Smooth muscle cell (in vitro differentiated cells): ENCODE measurements around the gene SLC24A5. TPM values are rescaled to one million over a fixed set of nuclear protein-coding genes. Genes with fewer than 3 reads are reported as not detected.

ENCODE experiments used
- DNase-seq: peaks from one replicate; lab custom pipeline; 2025; ENCODE audit not compliant: unreplicated experiment; lab: John Stamatoyannopoulos, UW
- H2AFZ ChIP-seq: fragments of 200-600 bp; sonication (generic); 2 replicates; pipeline ENCODE4 v1.6.0; 2016; ENCODE audit warnings: antibody characterized with exemption, low read depth, mild to moderate bottlenecking
- H3F3A ChIP-seq: fragments of 200-600 bp; sonication (generic); 2 replicates; pipeline ENCODE4 v1.6.0; 2017; ENCODE audit warnings: antibody characterized with exemption, low read depth
- H3K27ac ChIP-seq: fragments of 200-600 bp; sonication (generic); 2 replicates; pipeline ENCODE4 v1.5.1; 2016; ENCODE audit warnings: low read depth, mild to moderate bottlenecking
- H3K27me3 ChIP-seq: fragments of 200-600 bp; sonication (generic); 2 replicates; pipeline ENCODE4 v1.6.1; 2016; ENCODE audit warnings: low read depth, mild to moderate bottlenecking
- H3K36me3 ChIP-seq: fragments of 200-600 bp; sonication (generic); 2 replicates; pipeline ENCODE4 v1.5.1; 2016; ENCODE audit warnings: low read depth
- H3K4me1 ChIP-seq: fragments of 200-600 bp; sonication (generic); 2 replicates; pipeline ENCODE4 v1.5.1; 2016; ENCODE audit warnings: low read depth
- H3K4me2 ChIP-seq: fragments of 200-600 bp; sonication (generic); 2 replicates; pipeline ENCODE4 v1.6.0; 2016; ENCODE audit warnings: mild to moderate bottlenecking
- H3K4me3 ChIP-seq: fragments of 200-600 bp; sonication (generic); 2 replicates; pipeline ENCODE4 v1.5.1; 2016; ENCODE audit warnings: mild to moderate bottlenecking
- H3K79me2 ChIP-seq: fragments of 200-600 bp; sonication (generic); 2 replicates; pipeline ENCODE4 v1.6.0; 2016; ENCODE audit warnings: low read depth, mild to moderate bottlenecking
- H3K9ac ChIP-seq: fragments of 200-600 bp; sonication (generic); 2 replicates; pipeline ENCODE4 v1.6.0; 2016; ENCODE audit warnings: low read depth
- H3K9me3 ChIP-seq: fragments of 200-600 bp; sonication (generic); replicated peaks from 2 replicates; pipeline ENCODE4 v1.5.1; 2016; ENCODE audit warnings: low read depth
- H4K20me1 ChIP-seq: fragments of 200-600 bp; sonication (generic); 2 replicates; pipeline ENCODE4 v1.6.0; 2016; ENCODE audit warnings: low read depth
- WGBS: methylation state at CpG from one replicate; pipeline ENCODE4 v1.1.7; 2016; ENCODE audit warnings: low lambda C conversion rate; 5-methylcytosine and 5-hydroxymethylcytosine counted together
- polyA plus RNA-seq: library from polyadenylated mRNA; unstranded; fragments of >200 nt; fragmentation: Nextera tagmentation; extraction: Ambion mirVana; gene quantifications from 2 replicates; pipeline ENCODE4 v1.2.1, GENCODE V29; 2016
- total RNA-seq: library from RNA; depleted of rRNA; stranded (reverse); fragments of >200 nt; gene quantifications from 2 replicates; pipeline ENCODE4 v1.2.3, GENCODE V29; 2014
- TF ChIP-seq, protein P1 (sequence below): fragments of 200-600 bp; sonication (generic); IDR thresholded peaks from 2 replicates; pipeline ENCODE4 v1.5.1; 2017; ENCODE audit warnings: borderline replicate concordance, mild to moderate bottlenecking, antibody characterized with exemption; ENCODE audit not compliant: insufficient read depth, poor library complexity, severe bottlenecking

The SLC24A5 gene
- total and polyA plus RNA-seq, 2 experiments from 2014 or later: not detected

DNA sequence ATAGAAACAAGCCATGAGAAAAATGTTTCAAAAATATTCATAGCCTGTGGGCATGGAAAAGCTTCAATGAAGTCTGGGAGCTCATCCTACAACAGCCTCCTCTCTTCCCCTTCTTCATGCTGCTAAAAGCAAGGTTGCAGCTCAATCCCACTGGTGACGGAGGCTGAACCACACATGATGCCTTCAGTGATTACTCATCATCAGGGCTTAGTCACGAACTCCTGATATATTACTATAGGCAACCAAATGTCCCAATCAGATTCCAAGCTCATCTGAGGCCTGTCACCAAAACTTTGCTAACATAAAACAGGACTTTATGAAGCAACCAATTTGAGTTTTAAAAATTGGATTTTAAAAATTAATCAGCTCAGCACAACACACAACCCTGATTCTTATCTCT, 24.0 kb upstream of the SLC24A5 start:
- Histone ChIP-seq H3K4me1 (no peaks in the 10 kb centered on the region), H3K9me3 (no peaks in the 10 kb centered on the region), H3K27me3 (no peaks in the 10 kb centered on the region), H3K79me2 (no peaks in the 10 kb centered on the region), H4K20me1 (no peaks in the 10 kb centered on the region), H3K36me3 (no peaks in the 10 kb centered on the region), H3F3A (no peaks in the 10 kb centered on the region), H3K27ac (no peak overlapping the region), H3K4me2 (no peak overlapping the region), H3K9ac (no peak overlapping the region), H2AFZ (no peak overlapping the region), H3K4me3 (no peak overlapping the region)
- no peak for DNase-seq
- WGBS: 28% methylated on average over 2 of the region's 2 CpGs
- TF ChIP-seq, protein P1, sequence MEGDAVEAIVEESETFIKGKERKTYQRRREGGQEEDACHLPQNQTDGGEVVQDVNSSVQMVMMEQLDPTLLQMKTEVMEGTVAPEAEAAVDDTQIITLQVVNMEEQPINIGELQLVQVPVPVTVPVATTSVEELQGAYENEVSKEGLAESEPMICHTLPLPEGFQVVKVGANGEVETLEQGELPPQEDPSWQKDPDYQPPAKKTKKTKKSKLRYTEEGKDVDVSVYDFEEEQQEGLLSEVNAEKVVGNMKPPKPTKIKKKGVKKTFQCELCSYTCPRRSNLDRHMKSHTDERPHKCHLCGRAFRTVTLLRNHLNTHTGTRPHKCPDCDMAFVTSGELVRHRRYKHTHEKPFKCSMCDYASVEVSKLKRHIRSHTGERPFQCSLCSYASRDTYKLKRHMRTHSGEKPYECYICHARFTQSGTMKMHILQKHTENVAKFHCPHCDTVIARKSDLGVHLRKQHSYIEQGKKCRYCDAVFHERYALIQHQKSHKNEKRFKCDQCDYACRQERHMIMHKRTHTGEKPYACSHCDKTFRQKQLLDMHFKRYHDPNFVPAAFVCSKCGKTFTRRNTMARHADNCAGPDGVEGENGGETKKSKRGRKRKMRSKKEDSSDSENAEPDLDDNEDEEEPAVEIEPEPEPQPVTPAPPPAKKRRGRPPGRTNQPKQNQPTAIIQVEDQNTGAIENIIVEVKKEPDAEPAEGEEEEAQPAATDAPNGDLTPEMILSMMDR: no peak

- Histone ChIP-seq H3K9ac (no peak overlapping the region), H3K9me3 (no peaks in the 10 kb centered on the region), H4K20me1 (no peaks in the 10 kb centered on the region), H3F3A (no peaks in the 10 kb centered on the region), H3K4me1 (no peaks in the 10 kb centered on the region), H2AFZ (no peak overlapping the region), H3K36me3 (no peaks in the 10 kb centered on the region), H3K27ac (no peak overlapping the region), H3K4me3 (no peak overlapping the region), H3K27me3 (no peaks in the 10 kb centered on the region), H3K4me2 (no peak overlapping the region), H3K79me2 (no peaks in the 10 kb centered on the region)
- 90% methylated on average over 2 of the region's 2 CpGs for WGBS
- TF ChIP-seq, protein P1: no peak
- DNase-seq: no peak
Observed at GRCh38 chr15:48097264-48097663, 23.5 kb upstream of the SLC24A5 start.

- Histone ChIP-seq H3K4me1 (no peaks in the 10 kb centered on the region), H3K36me3 (no peaks in the 10 kb centered on the region), H3K4me3 (no peak overlapping the region), H3K4me2 (no peak overlapping the region), H2AFZ (no peak overlapping the region), H3K9ac (no peak overlapping the region), H3K9me3 (no peaks in the 10 kb centered on the region), H3F3A (no peaks in the 10 kb centered on the region), H4K20me1 (no peaks in the 10 kb centered on the region), H3K27me3 (peaks cover 14% of the 10 kb centered on the region), H3K27ac (no peak overlapping the region), H3K79me2 (no peaks in the 10 kb centered on the region)
- DNase-seq: no peak
- TF ChIP-seq, protein P1: no peak
- WGBS: 81% methylated on average over 6 of the region's 6 CpGs
Observed at GRCh38 chr15:48101376-48101961, 19.3 kb upstream of the SLC24A5 start.

DNA sequence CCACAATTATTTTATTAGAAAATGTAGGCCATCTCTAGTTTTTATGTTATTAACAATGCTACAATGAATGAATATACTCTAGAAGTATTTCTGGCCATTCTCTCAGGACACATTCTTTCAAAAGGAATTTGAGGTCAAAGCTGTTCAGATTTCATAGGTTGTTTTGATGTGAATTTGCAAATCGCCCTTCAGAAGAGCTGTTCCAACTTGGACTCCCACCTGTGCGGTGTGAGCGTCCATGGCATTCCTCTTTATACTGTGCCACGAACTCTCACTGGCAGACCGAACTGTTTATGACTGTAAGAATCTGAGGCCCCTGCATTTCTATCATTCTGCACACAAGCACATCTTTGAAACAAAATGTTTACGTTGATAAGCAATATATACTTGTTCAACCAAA, 18.6 kb upstream of the SLC24A5 start:
- Histone ChIP-seq H3K4me2 (no peak overlapping the region), H3K36me3 (no peaks in the 10 kb centered on the region), H4K20me1 (no peaks in the 10 kb centered on the region), H3K27me3 (peaks cover 19% of the 10 kb centered on the region), H3K4me1 (no peaks in the 10 kb centered on the region), H3K9ac (no peak overlapping the region), H3K27ac (no peak overlapping the region), H3F3A (no peaks in the 10 kb centered on the region), H3K9me3 (no peaks in the 10 kb centered on the region), H3K4me3 (no peak overlapping the region), H2AFZ (no peak overlapping the region), H3K79me2 (no peaks in the 10 kb centered on the region)
- TF ChIP-seq, protein P1: no peak
- no peak for DNase-seq
- WGBS: 90% methylated on average over 6 of the region's 6 CpGs
